T47D (cell line): ENCODE results near the gene TRPC4AP.

Experiments
- DNase-seq, 2 experiments: peaks; one replicate each; pipeline versions ENCODE4 v3.0.0 to v3.0.0-alpha.2; 2011 to 2012; ENCODE audit warnings: low read depth in 1 of 2, low spot score in 1 of 2
- JUND ChIP-seq: IDR thresholded peaks from 2 replicates; pipeline ENCODE4 v1.6.1; 2012; ENCODE audit warnings: low read depth
- in situ Hi-C: cut with HindIII; loops from 2 replicates; pipeline ENCODE4 v1.10.0; 2016; ENCODE audit warnings: low sequenced_read_pairs, low pct_unique_long_range_greater_than_20kb

TRPC4AP gene

GRCh38 chr20:34997774-34998173 is 94.8 kb downstream of the TRPC4AP start:
- in situ Hi-C loops = no loop called here
- TF ChIP-seq JUND = no peak
- DNase-seq = no peak

- in situ Hi-C loops = no loop called here
- TF ChIP-seq JUND = no peak
- DNase-seq = no peak
Observed at GRCh38 chr20:34997131-34997561, 95.5 kb downstream of the TRPC4AP start.

GRCh38 chr20:34996243-34997028 is 96.2 kb downstream of the TRPC4AP start:
- in situ Hi-C loops = no loop called here
- DNase-seq = no peak
- no peak for TF ChIP-seq JUND

GRCh38 chr20:34995696-34996095 is 96.9 kb downstream of the TRPC4AP start:
- in situ Hi-C loops = no loop called here
- no peak for DNase-seq
- TF ChIP-seq JUND = no peak

- no peak for TF ChIP-seq JUND
- DNase-seq = no peak
- in situ Hi-C loops = no loop called here
Observed at GRCh38 chr20:34995192-34995591, 97.4 kb downstream of the TRPC4AP start.

GRCh38 chr20:34994509-34995131 is 98.0 kb downstream of the TRPC4AP start:
- TF ChIP-seq JUND = no peak
- in situ Hi-C loops = no loop called here
- DNase-seq = no peak

GRCh38 chr20:34993941-34994508 is 98.6 kb downstream of the TRPC4AP start:
- TF ChIP-seq JUND = no peak
- DNase-seq = no peak
- in situ Hi-C loops = no loop called here

GRCh38 chr20:34992751-34993417 is 99.7 kb downstream of the TRPC4AP start:
- in situ Hi-C loops = no loop called here
- no peak for DNase-seq
- no peak for TF ChIP-seq JUND

- no peak for TF ChIP-seq JUND
- in situ Hi-C loops = no loop called here
- no peak for DNase-seq
Observed at GRCh38 chr20:34990661-34991214, 101.9 kb downstream of the TRPC4AP start.

- no peak for DNase-seq
- in situ Hi-C loops = no loop called here
- TF ChIP-seq JUND = no peak
Observed at GRCh38 chr20:34990231-34990630, 102.4 kb downstream of the TRPC4AP start.

GRCh38 chr20:34989670-34990069 is 102.9 kb downstream of the TRPC4AP start:
- no peak for TF ChIP-seq JUND
- no peak for DNase-seq
- in situ Hi-C loops = no loop called here

GRCh38 chr20:34989118-34989517 is 103.5 kb downstream of the TRPC4AP start:
- no peak for DNase-seq
- TF ChIP-seq JUND = no peak
- in situ Hi-C loops = no loop called here
